CD4-positive, CD25-positive, alpha-beta regulatory T cell (primary cell): Measurements from ENCODE around the gene OCA2. TPM values are rescaled to one million over a fixed set of nuclear protein-coding genes. Genes with fewer than 3 reads are reported as not detected.

Experiments used
- ATAC-seq, 2 donors: fragments of 150-1000 bp; cut with Tn5 transposase; one replicate each; pipeline ENCODE4 v1.10.0; 2021; ENCODE audit warnings: low read depth in 2 of 2, moderate number of reproducible peaks in 2 of 2, moderate library complexity in 1 of 2
- DNase-seq, 3 donors: peaks; one replicate each; pipeline versions ENCODE4 v3.0.0 to v3.0.0-alpha.2; 2012 to 2022; ENCODE audit warnings: mixed read lengths in 1 of 3
- H3K27ac ChIP-seq: one replicate; pipeline ENCODE4 v1.7.0; 2013; ENCODE audit warnings: mild to moderate bottlenecking, low read length; ENCODE audit not compliant: insufficient read depth, poor library complexity, severe bottlenecking
- H3K27me3 ChIP-seq: one replicate; pipeline ENCODE4 v1.7.0; 2013; ENCODE audit warnings: low read length; ENCODE audit not compliant: control insufficient read depth, insufficient read depth
- H3K36me3 ChIP-seq: one replicate; pipeline ENCODE4 v1.7.0; 2013; ENCODE audit warnings: mild to moderate bottlenecking, low read length, moderate library complexity; ENCODE audit not compliant: control insufficient read depth, insufficient read depth
- H3K4me1 ChIP-seq: 2 replicates; pipeline ENCODE4 v1.7.0; 2013; ENCODE audit warnings: mild to moderate bottlenecking, low read length; ENCODE audit not compliant: insufficient read depth, control insufficient read depth, poor library complexity, severe bottlenecking
- H3K4me3 ChIP-seq: one replicate; pipeline ENCODE4 v1.7.0; 2013; ENCODE audit warnings: low read depth, mild to moderate bottlenecking, low read length, moderate library complexity
- H3K9me3 ChIP-seq, 2 experiments: 1 replicate in 1 of 2; 2 replicates in 1 of 2; pipeline ENCODE4 v1.7.0; 2013; ENCODE audit warnings: low read length in 2 of 2, mild to moderate bottlenecking in 1 of 2, moderate library complexity in 1 of 2; ENCODE audit not compliant: control insufficient read depth in 2 of 2
- H3K27ac Mint-ChIP-seq, 3 donors: one replicate each; pipeline ENCODE4 v1.8.0; 2020 to 2022; ENCODE audit warnings: mild to moderate bottlenecking in 3 of 3, mixed read lengths in 3 of 3, moderate library complexity in 2 of 3
- H3K27me3 Mint-ChIP-seq: one replicate; pipeline ENCODE4 v1.8.0; 2022; ENCODE audit warnings: mild to moderate bottlenecking, mixed read lengths
- H3K36me3 Mint-ChIP-seq: one replicate; pipeline ENCODE4 v1.8.0; 2020; ENCODE audit warnings: mixed read lengths
- H3K4me1 Mint-ChIP-seq, 4 donors: one replicate each; pipeline ENCODE4 v1.8.0; 2020 to 2022; ENCODE audit warnings: mixed read lengths in 4 of 4, mild to moderate bottlenecking in 1 of 4
- H3K4me3 Mint-ChIP-seq, 4 donors: one replicate each; pipeline ENCODE4 v1.8.0; 2020 to 2022; ENCODE audit warnings: mild to moderate bottlenecking in 4 of 4, mixed read lengths in 4 of 4, moderate library complexity in 3 of 4
- H3K9me3 Mint-ChIP-seq, 7 donors: one replicate each; pipeline ENCODE4 v1.8.0; 2020 to 2022; ENCODE audit warnings: mixed read lengths in 7 of 7, mild to moderate bottlenecking in 3 of 7, moderate library complexity in 2 of 7
- polyA plus RNA-seq, 4 donors: library from polyadenylated mRNA; unstranded; fragments of 300-500 nt; fragmentation: Illumina TruSeq; gene quantifications; one replicate each; pipeline ENCODE4 v1.2.3, GENCODE V29; 2021
- total RNA-seq: library from RNA; stranded (reverse); gene quantifications from one replicate; pipeline ENCODE4 v1.2.3, GENCODE V29; 2022

Gene OCA2
- total and polyA plus RNA-seq, 5 donors from 2014 or later = not detected

- Mint-ChIP-seq H3K4me3 (no peak overlapping the region), H3K36me3 (no peaks in the 10 kb centered on the region), H3K4me1 (no peaks in the 10 kb centered on the region), H3K27ac (no peak overlapping the region), H3K27me3 (no peaks in the 10 kb centered on the region), H3K9me3 (peaks cover 0 to 4% (median 0%) of the 10 kb centered on the region in 7 donors)
- H3K4me3 ChIP-seq = no peak overlapping the region
- DNase-seq (no peak), ATAC-seq (no peak)
- no peak overlapping the region for H3K27ac ChIP-seq
- H3K4me1 ChIP-seq = no peaks in the 10 kb centered on the region
- no peaks in the 10 kb centered on the region for H3K36me3 ChIP-seq
- H3K27me3 ChIP-seq = no peaks in the 10 kb centered on the region
- H3K9me3 ChIP-seq = no peaks in the 10 kb centered on the region
Observed at GRCh38 chr15:27985099-27985498, 114.0 kb downstream of the OCA2 start.

GRCh38 chr15:27983496-27983895 is 115.6 kb downstream of the OCA2 start:
- Histone ChIP-seq H3K27me3 (no peaks in the 10 kb centered on the region), H3K4me1 (no peaks in the 10 kb centered on the region), H3K9me3 (no peaks in the 10 kb centered on the region), H3K36me3 (no peaks in the 10 kb centered on the region), H3K27ac (no peak overlapping the region), H3K4me3 (no peak overlapping the region)
- Mint-ChIP-seq H3K27ac (no peak overlapping the region), H3K4me3 (no peak overlapping the region), H3K9me3 (peaks cover 0 to 4% (median 0%) of the 10 kb centered on the region in 7 donors), H3K36me3 (no peaks in the 10 kb centered on the region), H3K4me1 (no peaks in the 10 kb centered on the region), H3K27me3 (no peaks in the 10 kb centered on the region)
- DNase-seq (no peak), ATAC-seq (no peak)

- Histone ChIP-seq H3K9me3 (no peaks in the 10 kb centered on the region), H3K27ac (no peak overlapping the region), H3K4me3 (no peak overlapping the region), H3K36me3 (no peaks in the 10 kb centered on the region), H3K4me1 (no peaks in the 10 kb centered on the region), H3K27me3 (no peaks in the 10 kb centered on the region)
- Mint-ChIP-seq H3K4me1 (no peaks in the 10 kb centered on the region), H3K27me3 (no peaks in the 10 kb centered on the region), H3K36me3 (no peaks in the 10 kb centered on the region), H3K27ac (no peak overlapping the region), H3K9me3 (peaks cover 0 to 3% (median 0%) of the 10 kb centered on the region in 7 donors), H3K4me3 (no peak overlapping the region)
- ATAC-seq (no peak), DNase-seq (no peak)
Observed at GRCh38 chr15:27977696-27978095, 121.4 kb downstream of the OCA2 start.

- DNase-seq (no peak), ATAC-seq (no peak)
- no peak overlapping the region for H3K4me3 ChIP-seq
- Mint-ChIP-seq H3K36me3 (no peaks in the 10 kb centered on the region), H3K27me3 (no peaks in the 10 kb centered on the region), H3K9me3 (peaks cover 0 to 5% (median 2%) of the 10 kb centered on the region in 7 donors), H3K4me3 (no peak overlapping the region), H3K27ac (no peak overlapping the region), H3K4me1 (no peaks in the 10 kb centered on the region)
- H3K27ac ChIP-seq = no peak overlapping the region
- H3K36me3 ChIP-seq = no peaks in the 10 kb centered on the region
- no peaks in the 10 kb centered on the region for H3K27me3 ChIP-seq
- no peaks in the 10 kb centered on the region for H3K4me1 ChIP-seq
- no peaks in the 10 kb centered on the region for H3K9me3 ChIP-seq
Observed at GRCh38 chr15:27973886-27974285, 125.2 kb downstream of the OCA2 start.

GRCh38 chr15:27970661-27971392 is 128.3 kb downstream of the OCA2 start:
- H3K36me3 ChIP-seq = no peaks in the 10 kb centered on the region
- no peak overlapping the region for H3K4me3 ChIP-seq
- H3K4me1 ChIP-seq = no peaks in the 10 kb centered on the region
- ATAC-seq = no peak
- no peaks in the 10 kb centered on the region for H3K27me3 ChIP-seq
- Mint-ChIP-seq H3K27me3 (no peaks in the 10 kb centered on the region), H3K9me3 (peaks cover 0 to 5% (median 2%) of the 10 kb centered on the region in 7 donors), H3K4me1 (no peaks in the 10 kb centered on the region), H3K27ac (no peak overlapping the region), H3K36me3 (no peaks in the 10 kb centered on the region), H3K4me3 (no peak overlapping the region)
- H3K9me3 ChIP-seq = no peaks in the 10 kb centered on the region
- no peak overlapping the region for H3K27ac ChIP-seq
- no peak for DNase-seq

GRCh38 chr15:27967541-27967940 is 131.6 kb downstream of the OCA2 start:
- ATAC-seq (no peak), DNase-seq (no peak)
- Mint-ChIP-seq H3K27me3 (no peaks in the 10 kb centered on the region), H3K36me3 (no peaks in the 10 kb centered on the region), H3K4me1 (no peaks in the 10 kb centered on the region), H3K27ac (no peak overlapping the region), H3K9me3 (peaks cover 0 to 5% (median 1%) of the 10 kb centered on the region in 7 donors), H3K4me3 (no peak overlapping the region)
- H3K4me3 ChIP-seq = no peak overlapping the region
- H3K27me3 ChIP-seq = no peaks in the 10 kb centered on the region
- no peaks in the 10 kb centered on the region for H3K9me3 ChIP-seq
- no peaks in the 10 kb centered on the region for H3K4me1 ChIP-seq
- no peaks in the 10 kb centered on the region for H3K36me3 ChIP-seq
- no peak overlapping the region for H3K27ac ChIP-seq

- H3K4me1 ChIP-seq = no peaks in the 10 kb centered on the region
- no peak for DNase-seq
- H3K27ac Mint-ChIP-seq = no peak overlapping the region
- H3K36me3 ChIP-seq = no peaks in the 10 kb centered on the region
- no peaks in the 10 kb centered on the region for H3K36me3 Mint-ChIP-seq
- no peaks in the 10 kb centered on the region for H3K9me3 ChIP-seq
- ATAC-seq = no peak
- H3K4me3 Mint-ChIP-seq = no peak overlapping the region
- no peaks in the 10 kb centered on the region for H3K27me3 Mint-ChIP-seq
- no peaks in the 10 kb centered on the region for H3K27me3 ChIP-seq
- H3K27ac ChIP-seq = no peak overlapping the region
- H3K9me3 Mint-ChIP-seq = peaks cover 0 to 2% (median 0%) of the 10 kb centered on the region in 7 donors
- no peaks in the 10 kb centered on the region for H3K4me1 Mint-ChIP-seq
- H3K4me3 ChIP-seq = no peak overlapping the region
Observed at GRCh38 chr15:27965546-27965945, 133.6 kb downstream of the OCA2 start.

- H3K9me3 Mint-ChIP-seq = peaks cover 0 to 2% (median 0%) of the 10 kb centered on the region in 7 donors
- DNase-seq = no peak
- H3K27me3 Mint-ChIP-seq = no peaks in the 10 kb centered on the region
Observed at GRCh38 chr15:27961801-27962200, 137.3 kb downstream of the OCA2 start.

More at GRCh38 chr15:27961801-27962200, 137.3 kb downstream of the OCA2 start:
- Mint-ChIP-seq H3K36me3 (no peaks in the 10 kb centered on the region), H3K4me1 (no peaks in the 10 kb centered on the region), H3K27ac (no peak overlapping the region), H3K4me3 (no peak overlapping the region)
- Histone ChIP-seq H3K27me3 (no peaks in the 10 kb centered on the region), H3K4me1 (no peaks in the 10 kb centered on the region), H3K27ac (no peak overlapping the region), H3K9me3 (no peaks in the 10 kb centered on the region), H3K36me3 (no peaks in the 10 kb centered on the region), H3K4me3 (no peak overlapping the region)
- no peak for ATAC-seq
